ENCODE measurements around the gene CDC42EP2.

Gene CDC42EP2

GRCh38 chr11:65298131-65298535, 16.5 kb upstream of the CDC42EP2 start:
- no peak for DNase-seq (ENCODE audit: low read depth in 1 of 2, low spot score in 1 of 2)
- H3K4me3 ChIP-seq (replicated peaks; ENCODE audit: insufficient read depth, low read length): no peak overlapping the region
- no peaks in the 10 kb centered on the region for H3K27me3 ChIP-seq (ENCODE audit: insufficient read depth, poor library complexity, severe bottlenecking)
- no peak overlapping the region for H3K27ac ChIP-seq (replicated peaks)
- TF ChIP-seq POLR2AphosphoS5 (IDR thresholded peaks at IDR 0.05; ENCODE audit: low read depth) (no peak), SPI1 (IDR thresholded peaks at IDR 0.05; ENCODE audit: borderline replicate concordance, low read depth) (no peak), CTCF (IDR thresholded peaks at IDR 0.05; ENCODE audit: insufficient read depth, low read length) (no peak), REST (IDR thresholded peaks at IDR 0.05; ENCODE audit: insufficient replicate concordance, low read depth) (no peak), GABPA (IDR thresholded peaks at IDR 0.05; ENCODE audit: low read depth) (no peak)

GRCh38 chr11:65298655-65299179, 15.9 kb upstream of the CDC42EP2 start:
- TF ChIP-seq CTCF (IDR thresholded peaks at IDR 0.05; ENCODE audit: insufficient read depth, low read length) (no peak), SPI1 (IDR thresholded peaks at IDR 0.05; ENCODE audit: borderline replicate concordance, low read depth) (no peak), POLR2AphosphoS5 (IDR thresholded peaks at IDR 0.05; ENCODE audit: low read depth) (no peak), GABPA (IDR thresholded peaks at IDR 0.05; ENCODE audit: low read depth) (no peak), REST (IDR thresholded peaks at IDR 0.05; ENCODE audit: insufficient replicate concordance, low read depth) (no peak)
- Histone ChIP-seq H3K27ac (replicated peaks) (no peak overlapping the region), H3K4me3 (replicated peaks; ENCODE audit: insufficient read depth, low read length) (no peak overlapping the region), H3K27me3 (ENCODE audit: insufficient read depth, poor library complexity, severe bottlenecking) (no peaks in the 10 kb centered on the region)
- DNase-seq (ENCODE audit: low read depth in 1 of 2, low spot score in 1 of 2): no peak

DNA sequence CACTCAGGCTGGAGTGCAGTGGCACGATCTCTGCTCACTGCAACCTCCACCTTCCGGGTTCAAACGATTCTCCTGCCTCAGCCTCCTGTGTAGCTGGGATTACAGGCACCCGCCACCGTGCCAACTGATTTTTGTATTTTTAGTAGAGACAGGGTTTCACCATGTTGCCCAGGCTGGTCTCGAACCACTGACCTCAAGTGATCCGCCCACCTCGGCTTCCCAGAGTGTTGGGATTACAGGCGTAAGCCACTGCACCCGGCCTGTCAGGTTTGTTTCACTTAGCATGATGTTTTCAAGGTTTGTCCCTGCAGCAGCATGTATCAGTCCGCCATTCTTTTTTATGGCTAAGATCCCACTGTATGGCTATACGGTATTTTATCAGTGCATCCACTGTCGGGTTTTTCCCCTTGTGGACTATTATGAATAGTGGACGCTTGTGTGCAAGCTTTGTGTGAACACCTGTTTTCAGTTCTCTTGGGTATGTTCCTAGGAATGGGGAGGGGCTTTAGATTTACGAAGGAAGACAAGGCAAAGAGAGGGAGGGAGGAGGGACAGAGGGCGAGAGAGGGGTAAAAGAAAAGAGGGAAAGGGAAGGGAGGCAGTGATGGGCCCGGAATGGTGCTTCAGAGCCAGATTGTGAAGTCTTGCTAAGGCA, 13.9 kb upstream of the CDC42EP2 start:
- no peak for DNase-seq (ENCODE audit: low read depth in 1 of 2, low spot score in 1 of 2)
- no peak for TF ChIP-seq REST (IDR thresholded peaks at IDR 0.05; ENCODE audit: insufficient replicate concordance, low read depth)
- Histone ChIP-seq H3K27ac (replicated peaks) (no peak overlapping the region), H3K4me3 (replicated peaks; ENCODE audit: insufficient read depth, low read length) (no peak overlapping the region), H3K27me3 (ENCODE audit: insufficient read depth, poor library complexity, severe bottlenecking) (no peaks in the 10 kb centered on the region)

All from HL-60 (cell line).